ENCODE data around the gene ZNF775.
A peak's percentile ranks its signal among the peaks of the same experiment; 100 is the strongest.

Gene ZNF775

DNA sequence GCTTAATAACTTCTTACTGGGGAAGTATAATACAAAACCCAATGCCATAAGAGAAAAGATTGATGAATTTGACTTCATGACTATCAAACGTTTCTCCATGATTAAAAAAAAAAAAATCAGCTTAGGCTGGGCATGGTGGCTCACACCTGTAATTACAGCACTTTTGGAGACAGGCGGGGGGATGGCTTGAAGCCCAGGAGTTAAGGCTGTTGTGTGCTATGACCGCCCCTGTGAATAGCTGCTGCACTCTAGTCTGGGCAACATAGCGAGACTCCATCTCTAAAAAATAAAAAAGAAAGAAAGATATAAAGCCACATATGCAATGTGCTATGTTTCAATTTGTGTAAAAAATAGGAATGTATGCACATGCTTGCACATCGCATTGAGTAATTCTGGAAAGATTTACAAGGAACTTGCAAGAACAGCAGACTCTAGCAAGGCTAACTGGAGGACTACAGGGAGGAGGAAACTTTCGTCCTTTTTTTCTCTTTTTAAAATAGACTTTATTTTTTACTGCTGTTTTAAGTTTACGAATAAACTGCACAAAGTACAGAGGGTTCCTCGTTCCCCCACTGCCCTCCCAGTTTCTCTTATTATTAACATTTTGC, 27.4 kb upstream of the ZNF775 start:
- Histone ChIP-seq H3K36me3 (ENCODE audit: control insufficient read depth, low read length) (no peaks in the 10 kb centered on the region), H3K4me2 (ENCODE audit: low read length) (no peak overlapping the region), H3K79me2 (ENCODE audit: control insufficient read depth, low read length) (no peaks in the 10 kb centered on the region), H3K9me3 (ENCODE audit: control insufficient read depth, insufficient read depth, low read length) (no peaks in the 10 kb centered on the region), H3K27me3 (ENCODE audit: control insufficient read depth, low read length) (no peaks in the 10 kb centered on the region; the same call in 1 of the 2 replicates), H4K20me1 (ENCODE audit: control insufficient read depth, insufficient read depth, low read depth, low read length) (no peaks in the 10 kb centered on the region), H3K4me1 (ENCODE audit: control insufficient read depth, low read length) (peaks cover 19% of the 10 kb centered on the region), H3K4me3 (ENCODE audit: low read length) (no peak overlapping the region), H3K9me2 (replicated peaks; ENCODE audit: control insufficient read depth, low read length) (no peaks in the 10 kb centered on the region), H3K27ac (ENCODE audit: low read depth, low read length) (no peak overlapping the region), H3F3A (ENCODE audit: control insufficient read depth, insufficient read depth) (peaks cover 5% of the 10 kb centered on the region; the same call in 1 of the 2 replicates)
- TF ChIP-seq CTCF (IDR thresholded peaks at IDR 0.05; ENCODE audit: low read depth, low read length, poor library complexity, severe bottlenecking) (no peak), EZH2phosphoT487 (IDR thresholded peaks at IDR 0.05; ENCODE audit: borderline replicate concordance, low read length) (no peak)

GRCh38 chr7:150355666-150356059, 23.5 kb upstream of the ZNF775 start:
- no peak overlapping the region for H3K4me2 ChIP-seq (ENCODE audit: low read length)
- no peaks in the 10 kb centered on the region for H3K9me2 ChIP-seq (replicated peaks; ENCODE audit: control insufficient read depth, low read length)
- H3K79me2 ChIP-seq (ENCODE audit: control insufficient read depth, low read length): no peaks in the 10 kb centered on the region
- H4K20me1 ChIP-seq (ENCODE audit: control insufficient read depth, insufficient read depth, low read depth, low read length): no peaks in the 10 kb centered on the region
- H3K4me1 ChIP-seq (ENCODE audit: control insufficient read depth, low read length): peaks cover 35% of the 10 kb centered on the region
- no peak overlapping the region for H3K4me3 ChIP-seq (ENCODE audit: low read length)
- H3K27me3 ChIP-seq (ENCODE audit: control insufficient read depth, low read length): no peaks in the 10 kb centered on the region
- no peaks in the 10 kb centered on the region for H3K9me3 ChIP-seq (ENCODE audit: control insufficient read depth, insufficient read depth, low read length)
- TF ChIP-seq EZH2phosphoT487 (IDR thresholded peaks at IDR 0.05; ENCODE audit: borderline replicate concordance, low read length) (no peak), CTCF (IDR thresholded peaks at IDR 0.05; ENCODE audit: low read depth, low read length, poor library complexity, severe bottlenecking) (no peak)
- no peaks in the 10 kb centered on the region for H3K36me3 ChIP-seq (ENCODE audit: control insufficient read depth, low read length)
- peaks cover 24% of the 10 kb centered on the region for H3F3A ChIP-seq (ENCODE audit: control insufficient read depth, insufficient read depth)
- no peak overlapping the region for H3K27ac ChIP-seq (ENCODE audit: low read depth, low read length)

- Histone ChIP-seq H3K4me3 (ENCODE audit: low read length) (no peak overlapping the region), H3K4me2 (ENCODE audit: low read length) (peak overlapping the region; percentile 40), H4K20me1 (ENCODE audit: control insufficient read depth, insufficient read depth, low read depth, low read length) (no peaks in the 10 kb centered on the region), H3K4me1 (ENCODE audit: control insufficient read depth, low read length) (peaks cover 38% of the 10 kb centered on the region), H3K27me3 (ENCODE audit: control insufficient read depth, low read length) (no peaks in the 10 kb centered on the region), H3K9me2 (replicated peaks; ENCODE audit: control insufficient read depth, low read length) (no peaks in the 10 kb centered on the region), H3F3A (ENCODE audit: control insufficient read depth, insufficient read depth) (peaks cover 24% of the 10 kb centered on the region), H3K27ac (ENCODE audit: low read depth, low read length) (no peak overlapping the region), H3K79me2 (ENCODE audit: control insufficient read depth, low read length) (no peaks in the 10 kb centered on the region), H3K36me3 (ENCODE audit: control insufficient read depth, low read length) (no peaks in the 10 kb centered on the region), H3K9me3 (ENCODE audit: control insufficient read depth, insufficient read depth, low read length) (no peaks in the 10 kb centered on the region)
- TF ChIP-seq CTCF (IDR thresholded peaks at IDR 0.05; ENCODE audit: low read depth, low read length, poor library complexity, severe bottlenecking): peak; percentile 93
- no peak for TF ChIP-seq EZH2phosphoT487 (IDR thresholded peaks at IDR 0.05; ENCODE audit: borderline replicate concordance, low read length)
Observed at GRCh38 chr7:150356265-150356897, 22.7 kb upstream of the ZNF775 start.

All from DOHH2 (cell line).